ENCODE measurements around the gene NEGR1.

The NEGR1 gene

DNA sequence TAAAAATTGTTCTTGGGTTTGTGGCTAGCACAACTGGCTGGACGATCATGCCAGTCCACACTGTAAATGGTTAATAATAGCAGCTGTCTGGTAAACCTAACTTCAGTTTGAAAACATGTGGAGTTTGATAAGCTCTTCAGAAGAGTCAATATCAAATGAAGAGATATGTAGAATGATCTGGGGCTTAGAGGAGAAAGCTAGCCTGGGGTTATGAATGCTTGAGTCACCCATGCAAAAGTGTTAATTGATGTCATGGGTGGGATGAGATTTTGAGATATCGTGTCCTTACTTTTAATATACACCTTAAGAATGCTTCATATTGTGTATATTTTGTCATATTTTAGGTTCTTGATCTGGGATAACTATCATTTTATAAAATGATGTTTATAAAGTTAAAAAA is 646.8 kb downstream of the NEGR1 start:
- no peak for DNase-seq (ENCODE audit: low read depth)
- no peak overlapping the region for H3K4me3 ChIP-seq (ENCODE audit: low read depth, low read length)
- TF ChIP-seq CTCF (IDR thresholded peaks at IDR 0.05; ENCODE audit: control insufficient read depth, extremely low read depth, insufficient read depth), result no peak

DNA sequence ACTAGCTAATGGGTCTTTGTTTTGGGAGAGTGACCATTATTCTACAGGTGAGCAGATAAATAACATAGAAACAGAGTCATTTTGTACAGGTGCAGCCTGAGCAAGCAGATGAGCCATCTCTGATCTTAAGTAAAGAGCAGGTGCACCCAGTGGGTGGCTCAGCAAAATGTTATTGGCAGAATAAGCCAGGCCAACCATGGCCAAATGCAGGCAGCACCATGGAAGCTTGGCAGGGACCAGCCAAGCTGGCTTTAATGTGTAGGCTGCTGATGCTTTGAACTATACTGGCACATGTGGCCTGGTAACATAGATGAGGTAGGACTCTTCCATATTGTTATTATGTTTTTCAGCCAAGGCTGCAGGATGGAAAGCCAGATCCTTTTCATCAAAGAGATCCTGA is 648.2 kb downstream of the NEGR1 start:
- TF ChIP-seq CTCF (IDR thresholded peaks at IDR 0.05; ENCODE audit: control insufficient read depth, extremely low read depth, insufficient read depth), result no peak

DNA sequence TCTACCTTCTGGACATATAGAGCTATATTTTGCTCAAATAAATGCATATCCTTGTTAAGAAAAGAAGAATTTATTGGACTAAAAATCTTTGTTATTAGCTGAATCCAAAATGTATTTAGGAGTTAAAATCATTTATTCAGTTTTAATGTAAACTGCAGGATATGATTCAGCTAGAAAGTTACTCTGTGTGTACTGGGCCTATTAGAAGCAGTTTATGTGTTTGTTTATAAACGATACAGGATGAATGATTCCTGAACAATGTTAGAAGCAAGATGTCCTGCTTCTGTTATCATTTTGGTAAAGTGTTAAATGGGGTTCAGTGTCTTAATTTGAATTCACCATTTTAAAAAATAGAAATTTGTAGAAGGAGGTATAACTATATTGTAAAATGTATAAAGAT is 652.3 kb downstream of the NEGR1 start:
- no peak for DNase-seq (ENCODE audit: low read depth)
- H3K4me3 ChIP-seq (ENCODE audit: low read depth, low read length), result no peak overlapping the region
- TF ChIP-seq CTCF (IDR thresholded peaks at IDR 0.05; ENCODE audit: control insufficient read depth, extremely low read depth, insufficient read depth), result no peak

More for the DNA sequence above, 648.2 kb downstream of the NEGR1 start:
- no peak for DNase-seq (ENCODE audit: low read depth)
- H3K4me3 ChIP-seq (ENCODE audit: low read depth, low read length), result no peak overlapping the region

GRCh38 chr1:71625004-71625403 is 657.3 kb downstream of the NEGR1 start:
- H3K4me3 ChIP-seq (ENCODE audit: low read depth, low read length), result no peak overlapping the region
- TF ChIP-seq CTCF (IDR thresholded peaks at IDR 0.05; ENCODE audit: control insufficient read depth, extremely low read depth, insufficient read depth), result no peak
- no peak for DNase-seq (ENCODE audit: low read depth)

- no peak overlapping the region for H3K4me3 ChIP-seq (ENCODE audit: low read depth, low read length)
- no peak for TF ChIP-seq CTCF (IDR thresholded peaks at IDR 0.05; ENCODE audit: control insufficient read depth, extremely low read depth, insufficient read depth)
- no peak for DNase-seq (ENCODE audit: low read depth)
Measured at GRCh38 chr1:71623888-71624287, 658.5 kb downstream of the NEGR1 start.

- no peak for DNase-seq (ENCODE audit: low read depth)
- H3K4me3 ChIP-seq (ENCODE audit: low read depth, low read length), result no peak overlapping the region
- no peak for TF ChIP-seq CTCF (IDR thresholded peaks at IDR 0.05; ENCODE audit: control insufficient read depth, extremely low read depth, insufficient read depth)
Measured at GRCh38 chr1:71621785-71622184, 660.6 kb downstream of the NEGR1 start.

- no peak overlapping the region for H3K4me3 ChIP-seq (ENCODE audit: low read depth, low read length)
- TF ChIP-seq CTCF (IDR thresholded peaks at IDR 0.05; ENCODE audit: control insufficient read depth, extremely low read depth, insufficient read depth), result no peak
- DNase-seq (ENCODE audit: low read depth), result no peak
Measured at GRCh38 chr1:71618766-71619530, 663.4 kb downstream of the NEGR1 start.

Data from LNCaP clone FGC (cell line).